Dermis microvascular lymphatic vessel endothelial cell (primary cell): Measurements from ENCODE around the gene SHB. TPM values are rescaled to one million over a fixed set of nuclear protein-coding genes. Genes with fewer than 3 reads are reported as not detected.
A peak's percentile ranks its signal among the peaks of the same experiment; 100 is the strongest.
"Not testable (repeated sequence)": the region's sequence is repeated elsewhere in the genome, so short reads cannot be mapped to it uniquely, and the experiment has no call there.

Experiments used
- DNase-seq, 2 donors: peaks; one replicate each; pipeline versions ENCODE4 v3.0.0 to v3.0.0-alpha.2; 2010; ENCODE audit warnings: low read depth in 2 of 2
- total RNA-seq: library from RNA; depleted of rRNA; stranded (reverse); fragments of >200 nt; gene quantifications from 2 replicates; pipeline ENCODE4 v1.2.1, GENCODE V29; 2014

The SHB gene
- total RNA-seq, 1 donor from 2014 or later, result 14.1 TPM

- no peak for DNase-seq
Observed at GRCh38 chr9:38063363-38063707, 5.7 kb downstream of the SHB start.

- DNase-seq, result peak in 1 of 2 donors; percentile 41
Observed at GRCh38 chr9:38062498-38063362, 6.3 kb downstream of the SHB start.

- DNase-seq, result no peak
Observed at GRCh38 chr9:38062106-38062497, 6.9 kb downstream of the SHB start.

- no peak for DNase-seq
Observed at GRCh38 chr9:38061326-38061977, 7.6 kb downstream of the SHB start.

GRCh38 chr9:38060681-38061080 is 8.3 kb downstream of the SHB start:
- DNase-seq, result no peak

- DNase-seq, result peak in 1 of 2 donors; percentile 95
Observed at GRCh38 chr9:38059233-38059936, 9.6 kb downstream of the SHB start.

GRCh38 chr9:38058452-38059232 is 10.4 kb downstream of the SHB start:
- no peak for DNase-seq

- no peak for DNase-seq
Observed at GRCh38 chr9:38057416-38058195, 11.4 kb downstream of the SHB start.

- DNase-seq, result no peak
Observed at GRCh38 chr9:38054653-38055052, 14.4 kb downstream of the SHB start.

- DNase-seq, result no peak
Observed at GRCh38 chr9:38053697-38054461, 15.1 kb downstream of the SHB start.

- DNase-seq, result no peak
Observed at GRCh38 chr9:38051780-38052546, 17.1 kb downstream of the SHB start.

- peak; percentile 51 to 66 for DNase-seq
Observed at GRCh38 chr9:38048316-38048969, 20.6 kb downstream of the SHB start.

GRCh38 chr9:38047301-38048251 is 21.5 kb downstream of the SHB start:
- peak; percentile 92 to 96 for DNase-seq

- peak in 1 of 2 donors; percentile 47 for DNase-seq
Observed at GRCh38 chr9:38046661-38047300, 22.2 kb downstream of the SHB start.

GRCh38 chr9:38045939-38046338 is 23.1 kb downstream of the SHB start:
- DNase-seq, result not testable (repeated sequence)

- DNase-seq, result no peak
Observed at GRCh38 chr9:38044706-38045105, 24.3 kb downstream of the SHB start.
